Measurements from ENCODE around the gene IREB2. TPM values are rescaled to one million over a fixed set of nuclear protein-coding genes. Genes with fewer than 3 reads are reported as not detected.

IREB2 gene
- total and polyA plus RNA-seq, 12 donors, result 11.8 to 148 (median 86.7) TPM

DNA sequence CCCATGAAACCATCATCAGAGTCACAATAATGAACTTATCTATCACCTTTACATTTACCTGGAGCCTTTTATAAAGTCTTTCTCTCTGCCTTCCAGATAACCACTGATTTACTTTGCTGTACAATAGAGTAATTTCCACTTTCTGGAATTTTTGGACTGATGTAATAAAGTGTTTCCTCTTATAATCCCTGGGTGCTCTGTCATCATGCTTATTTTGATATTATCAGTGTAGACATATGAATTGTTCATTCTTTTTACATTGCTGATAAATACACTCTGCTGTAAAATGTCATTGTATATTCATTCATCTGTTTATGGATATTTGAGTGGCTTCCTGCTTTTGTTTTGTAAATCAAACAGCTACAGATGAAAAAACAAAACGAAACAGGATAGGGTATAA lies 27.0 kb upstream of the IREB2 start:
- H3K9me3 ChIP-seq (replicated peaks in 1 of 3), result no peaks in the 10 kb centered on the region
- WGBS, 4 donors, result 52 to 65% (median 61%) methylated on average over 1 of the region's 1 CpG
- no peak overlapping the region for H3K4me3 ChIP-seq
- H3K36me3 ChIP-seq (replicated peaks in 1 of 2), result no peaks in the 10 kb centered on the region
- TF ChIP-seq POLR2A (IDR thresholded peaks at IDR 0.05), result no peak
- TF ChIP-seq, protein P1, sequence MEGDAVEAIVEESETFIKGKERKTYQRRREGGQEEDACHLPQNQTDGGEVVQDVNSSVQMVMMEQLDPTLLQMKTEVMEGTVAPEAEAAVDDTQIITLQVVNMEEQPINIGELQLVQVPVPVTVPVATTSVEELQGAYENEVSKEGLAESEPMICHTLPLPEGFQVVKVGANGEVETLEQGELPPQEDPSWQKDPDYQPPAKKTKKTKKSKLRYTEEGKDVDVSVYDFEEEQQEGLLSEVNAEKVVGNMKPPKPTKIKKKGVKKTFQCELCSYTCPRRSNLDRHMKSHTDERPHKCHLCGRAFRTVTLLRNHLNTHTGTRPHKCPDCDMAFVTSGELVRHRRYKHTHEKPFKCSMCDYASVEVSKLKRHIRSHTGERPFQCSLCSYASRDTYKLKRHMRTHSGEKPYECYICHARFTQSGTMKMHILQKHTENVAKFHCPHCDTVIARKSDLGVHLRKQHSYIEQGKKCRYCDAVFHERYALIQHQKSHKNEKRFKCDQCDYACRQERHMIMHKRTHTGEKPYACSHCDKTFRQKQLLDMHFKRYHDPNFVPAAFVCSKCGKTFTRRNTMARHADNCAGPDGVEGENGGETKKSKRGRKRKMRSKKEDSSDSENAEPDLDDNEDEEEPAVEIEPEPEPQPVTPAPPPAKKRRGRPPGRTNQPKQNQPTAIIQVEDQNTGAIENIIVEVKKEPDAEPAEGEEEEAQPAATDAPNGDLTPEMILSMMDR (IDR thresholded peaks at IDR 0.05), result no peak
- H3K27me3 ChIP-seq, result peaks cover 10% of the 10 kb centered on the region
- H3K4me1 ChIP-seq (replicated peaks in 1 of 2), result no peaks in the 10 kb centered on the region
- intact Hi-C loops (cut with DNase I), result loop anchor here in 1 of 2 donors (10.0 kb wide), 1 partner anchor 296 kb away; no protein-coding TSS in a partner anchor
- no peak overlapping the region for H3K27ac ChIP-seq
- no peak for DNase-seq

DNA sequence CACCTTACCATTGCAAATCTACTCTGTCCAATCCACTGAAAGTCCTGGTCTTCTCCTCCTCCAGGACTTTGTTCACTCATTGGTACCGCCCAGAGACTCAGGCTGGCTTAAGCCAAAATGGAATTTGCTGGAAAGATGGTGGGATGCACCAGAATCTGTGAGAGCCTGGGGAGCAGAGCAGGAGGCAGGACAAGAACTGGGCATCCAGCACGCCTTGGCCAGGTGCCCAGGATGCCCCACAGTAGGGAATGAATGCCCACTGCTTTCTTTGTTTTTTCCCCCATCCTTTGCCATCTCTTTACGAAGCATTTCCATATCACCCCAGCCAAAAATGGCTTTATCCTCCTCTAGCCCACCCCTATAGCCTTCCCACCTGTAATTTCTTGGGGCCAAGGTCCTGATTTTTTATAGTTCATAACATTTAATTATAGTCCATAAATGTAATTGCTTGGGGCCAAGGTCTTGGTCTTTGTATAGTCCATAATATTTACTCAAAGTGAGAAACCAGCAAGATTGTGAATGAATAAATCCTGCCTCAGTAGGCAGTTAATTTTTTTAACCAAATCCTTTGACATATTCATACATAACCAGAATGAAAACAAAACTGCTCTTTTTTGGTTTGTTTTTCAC lies 23.3 kb upstream of the IREB2 start:
- no peaks in the 10 kb centered on the region for H3K4me1 ChIP-seq (replicated peaks in 1 of 2)
- TF ChIP-seq, protein P1 (IDR thresholded peaks at IDR 0.05), result no peak
- no peak for TF ChIP-seq POLR2A (IDR thresholded peaks at IDR 0.05)
- H3K27me3 ChIP-seq, result peaks cover 10% of the 10 kb centered on the region
- H3K9me3 ChIP-seq (replicated peaks in 1 of 3), result no peaks in the 10 kb centered on the region
- no peaks in the 10 kb centered on the region for H3K36me3 ChIP-seq (replicated peaks in 1 of 2)
- 73 to 90% (median 83%) methylated on average over 3 of the region's 3 CpGs for WGBS, 4 donors
- no peak overlapping the region for H3K4me3 ChIP-seq
- no peak overlapping the region for H3K27ac ChIP-seq
- intact Hi-C loops (cut with DNase I), result loop anchor here in 1 of 2 donors (10.0 kb wide), 1 partner anchor 300 kb away; no protein-coding TSS in a partner anchor
- DNase-seq, result no peak

DNA sequence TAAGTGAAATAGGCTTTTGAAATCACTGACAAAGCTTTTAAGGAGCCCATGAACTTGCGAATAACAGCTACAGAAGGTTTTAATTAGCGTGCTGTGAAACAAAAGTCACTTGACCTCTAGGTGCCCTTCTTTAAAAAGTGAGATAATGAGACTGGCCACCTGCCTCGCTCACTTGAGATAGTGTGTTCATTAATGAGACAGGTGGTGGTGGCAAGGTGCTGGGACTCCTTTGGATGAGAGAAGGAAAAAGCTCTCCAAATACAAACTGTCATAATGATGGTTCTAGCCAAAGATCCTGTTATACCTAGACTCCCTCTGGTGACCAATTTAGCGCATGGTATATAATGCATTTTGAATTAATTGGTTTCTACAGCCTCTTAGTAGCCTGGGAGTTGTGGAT lies 22.7 kb upstream of the IREB2 start:
- TF ChIP-seq, protein P1 (IDR thresholded peaks at IDR 0.05), result no peak
- TF ChIP-seq POLR2A (IDR thresholded peaks at IDR 0.05), result no peak
- Histone ChIP-seq H3K9me3 (replicated peaks in 1 of 3) (no peaks in the 10 kb centered on the region), H3K36me3 (replicated peaks in 1 of 2) (no peaks in the 10 kb centered on the region), H3K27me3 (peaks cover 10% of the 10 kb centered on the region), H3K4me3 (no peak overlapping the region), H3K4me1 (replicated peaks in 1 of 2) (no peaks in the 10 kb centered on the region), H3K27ac (no peak overlapping the region)
- 73 to 84% (median 76%) methylated on average over 4 of the region's 4 CpGs for WGBS, 4 donors
- DNase-seq, result no peak
- intact Hi-C loops (cut with DNase I), result loop anchor here in 1 of 2 donors (10.0 kb wide), 1 partner anchor 300 kb away; no protein-coding TSS in a partner anchor

DNA sequence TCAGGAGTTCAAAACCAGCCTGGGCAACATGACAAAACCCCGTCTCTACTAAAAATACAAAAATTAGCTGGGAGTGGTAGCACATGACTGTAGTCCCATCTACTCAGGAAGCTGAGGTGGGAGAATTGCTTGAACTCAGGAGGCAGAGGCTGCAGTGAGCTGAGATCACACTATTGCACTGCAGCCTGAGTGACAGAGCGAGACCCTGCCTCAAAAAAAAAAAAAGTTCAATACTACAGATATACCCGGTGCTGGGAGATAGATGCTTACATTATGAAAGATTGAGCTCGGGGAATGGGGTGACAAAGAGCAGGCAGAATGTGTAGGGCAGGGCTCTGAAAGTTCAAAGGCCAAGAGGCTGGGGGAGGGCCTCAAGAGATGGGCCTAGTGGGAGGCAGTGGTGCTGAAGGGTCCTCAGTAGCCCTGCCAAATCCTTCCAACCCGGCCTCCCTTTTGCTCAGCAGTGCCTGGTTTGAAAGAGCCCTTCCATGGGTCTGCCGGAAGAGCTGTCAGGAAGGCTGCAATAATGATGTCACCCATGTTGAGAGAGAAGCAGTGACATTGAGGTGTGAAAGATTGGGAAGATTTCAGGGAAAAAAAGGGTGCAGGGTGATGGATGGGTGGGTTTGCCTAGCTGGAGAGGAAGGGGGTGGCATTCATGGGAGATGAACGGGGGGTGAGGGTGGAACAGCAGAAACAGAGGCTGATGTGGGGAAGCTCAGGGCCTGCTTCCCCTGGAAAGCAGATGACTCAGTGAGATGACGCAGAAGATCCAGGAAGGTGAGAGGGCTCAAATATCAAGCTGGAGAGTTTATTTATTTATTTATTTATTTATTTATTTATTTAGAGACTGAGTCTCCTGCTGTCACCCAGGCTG lies 20.0 kb upstream of the IREB2 start:
- no peak overlapping the region for H3K27ac ChIP-seq
- H3K9me3 ChIP-seq (replicated peaks in 1 of 3), result no peaks in the 10 kb centered on the region
- intact Hi-C loops (cut with DNase I), result loop anchor here in 1 of 2 donors (10.0 kb wide), 1 partner anchor 303 kb away; no protein-coding TSS in a partner anchor
- DNase-seq, result no peak
- no peaks in the 10 kb centered on the region for H3K4me1 ChIP-seq (replicated peaks in 1 of 2)
- peaks cover 6% of the 10 kb centered on the region for H3K27me3 ChIP-seq
- no peaks in the 10 kb centered on the region for H3K36me3 ChIP-seq (replicated peaks in 1 of 2)
- H3K4me3 ChIP-seq, result no peak overlapping the region
- TF ChIP-seq POLR2A (IDR thresholded peaks at IDR 0.05), result no peak
- TF ChIP-seq, protein P1 (IDR thresholded peaks at IDR 0.05), result no peak
- 76 to 83% (median 79%) methylated on average over 8 of the region's 8 CpGs for WGBS, 4 donors

All from adrenal gland (tissue), 12 donors.